ENCODE measurements around the gene SMIM12.
A peak's percentile ranks its signal among the peaks of the same experiment; 100 is the strongest.

SMIM12 gene, protein sequence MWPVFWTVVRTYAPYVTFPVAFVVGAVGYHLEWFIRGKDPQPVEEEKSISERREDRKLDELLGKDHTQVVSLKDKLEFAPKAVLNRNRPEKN

DNA sequence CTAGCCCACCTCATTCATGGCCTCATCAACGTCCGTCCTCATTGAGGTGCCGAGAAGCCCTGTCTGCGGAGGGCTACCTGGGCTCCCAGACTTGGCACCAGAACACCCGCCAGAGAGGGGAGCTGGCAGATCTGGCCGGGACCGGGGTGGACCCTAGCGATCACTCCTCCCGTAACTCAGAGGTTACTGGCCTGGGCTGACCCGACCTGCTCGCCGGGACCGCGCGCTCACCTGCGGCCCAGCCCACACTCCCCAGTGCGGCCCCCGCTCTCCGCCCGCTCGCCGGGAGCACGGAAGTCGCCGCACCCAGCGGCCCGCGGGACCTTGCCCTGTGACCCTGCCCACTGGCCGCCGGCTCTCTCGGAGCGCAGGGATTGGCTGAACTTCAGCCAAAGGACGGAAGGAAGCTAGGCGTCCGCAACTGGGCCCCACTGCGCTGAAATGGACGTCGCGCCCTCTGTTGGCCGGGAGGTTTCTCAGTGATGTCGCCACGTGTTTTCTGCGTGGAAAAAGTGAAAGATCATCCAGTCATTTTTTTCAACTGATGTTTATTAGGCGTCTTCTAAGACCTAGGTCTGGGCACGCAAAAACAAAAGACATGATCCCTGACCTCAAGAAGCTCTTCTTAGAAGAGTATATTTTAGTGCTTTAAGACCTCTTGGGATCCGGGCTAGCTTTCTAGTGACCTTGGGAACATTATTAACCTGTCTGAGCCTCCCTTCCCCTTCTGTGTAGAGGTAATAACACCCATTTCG lies at the start of gene SMIM12:
Gene SMIM12, minus strand, starts transcription at position 304 of the 755 bp plus-strand sequence. CDS start 3,772 bp downstream, outside the sequence.
- TF ChIP-seq, protein P1, sequence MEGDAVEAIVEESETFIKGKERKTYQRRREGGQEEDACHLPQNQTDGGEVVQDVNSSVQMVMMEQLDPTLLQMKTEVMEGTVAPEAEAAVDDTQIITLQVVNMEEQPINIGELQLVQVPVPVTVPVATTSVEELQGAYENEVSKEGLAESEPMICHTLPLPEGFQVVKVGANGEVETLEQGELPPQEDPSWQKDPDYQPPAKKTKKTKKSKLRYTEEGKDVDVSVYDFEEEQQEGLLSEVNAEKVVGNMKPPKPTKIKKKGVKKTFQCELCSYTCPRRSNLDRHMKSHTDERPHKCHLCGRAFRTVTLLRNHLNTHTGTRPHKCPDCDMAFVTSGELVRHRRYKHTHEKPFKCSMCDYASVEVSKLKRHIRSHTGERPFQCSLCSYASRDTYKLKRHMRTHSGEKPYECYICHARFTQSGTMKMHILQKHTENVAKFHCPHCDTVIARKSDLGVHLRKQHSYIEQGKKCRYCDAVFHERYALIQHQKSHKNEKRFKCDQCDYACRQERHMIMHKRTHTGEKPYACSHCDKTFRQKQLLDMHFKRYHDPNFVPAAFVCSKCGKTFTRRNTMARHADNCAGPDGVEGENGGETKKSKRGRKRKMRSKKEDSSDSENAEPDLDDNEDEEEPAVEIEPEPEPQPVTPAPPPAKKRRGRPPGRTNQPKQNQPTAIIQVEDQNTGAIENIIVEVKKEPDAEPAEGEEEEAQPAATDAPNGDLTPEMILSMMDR (IDR thresholded peaks at IDR 0.05; ENCODE audit: low read depth, low read length) = peak; percentile 75
- peak within 1 kb of the TSS; percentile 95 for H3K4me3 ChIP-seq (ENCODE audit: low read depth, low read length)

DNA sequence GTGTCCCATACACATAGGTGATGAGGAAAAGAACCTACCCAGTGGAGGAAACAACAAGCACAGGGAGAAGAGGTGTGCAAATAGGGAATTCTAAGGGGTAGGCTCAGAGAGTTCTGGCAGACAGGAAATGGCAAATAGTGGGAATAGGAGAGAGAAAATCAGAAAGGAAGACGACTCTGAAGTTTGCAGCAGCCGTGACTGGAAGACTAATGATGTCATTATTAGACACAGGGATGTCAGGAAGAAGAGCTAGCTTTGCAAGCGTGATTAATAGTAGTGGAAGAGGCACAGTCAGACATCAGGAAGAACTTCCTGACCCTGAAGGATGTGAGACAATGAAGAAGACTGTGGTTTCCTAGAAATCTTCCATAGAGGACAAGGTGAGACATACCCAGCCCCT lies 48.8 kb upstream of the SMIM12 start:
- TF ChIP-seq, protein P1 (IDR thresholded peaks at IDR 0.05; ENCODE audit: low read depth, low read length) = no peak

DNA sequence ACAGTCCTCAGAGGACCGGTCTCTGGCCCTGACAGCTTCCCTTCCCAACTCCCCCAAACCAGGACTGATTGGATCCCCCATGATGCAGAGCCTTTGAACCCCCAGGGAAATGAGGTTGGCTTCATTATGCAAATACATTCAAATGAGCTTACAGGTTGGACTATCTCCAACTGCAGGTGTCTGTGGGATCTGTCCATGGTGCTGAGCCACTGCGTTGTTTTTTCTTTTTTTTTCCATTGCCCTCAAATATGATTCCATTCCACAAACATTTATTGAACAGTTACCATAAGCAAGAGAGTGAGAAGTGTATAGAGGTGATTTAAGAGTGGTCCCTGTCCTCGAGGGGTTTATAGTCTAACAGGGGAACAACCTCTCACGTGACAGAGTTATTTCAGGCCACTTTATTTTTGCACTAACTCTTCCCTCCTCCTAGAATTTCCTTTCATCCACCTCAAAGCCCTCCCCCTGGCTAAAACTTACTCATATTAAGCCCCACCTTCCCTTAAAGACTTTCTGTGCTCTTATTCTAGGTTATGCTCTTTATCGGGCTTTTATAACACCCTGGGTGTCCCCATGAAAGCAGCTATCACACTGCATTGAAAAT lies 48.0 kb upstream of the SMIM12 start:
- H3K4me3 ChIP-seq (ENCODE audit: low read depth, low read length) = no peak overlapping the region
- TF ChIP-seq, protein P1 (IDR thresholded peaks at IDR 0.05; ENCODE audit: low read depth, low read length) = no peak

More for the DNA sequence above, 48.8 kb upstream of the SMIM12 start:
- H3K4me3 ChIP-seq (ENCODE audit: low read depth, low read length) = no peak overlapping the region

DNA sequence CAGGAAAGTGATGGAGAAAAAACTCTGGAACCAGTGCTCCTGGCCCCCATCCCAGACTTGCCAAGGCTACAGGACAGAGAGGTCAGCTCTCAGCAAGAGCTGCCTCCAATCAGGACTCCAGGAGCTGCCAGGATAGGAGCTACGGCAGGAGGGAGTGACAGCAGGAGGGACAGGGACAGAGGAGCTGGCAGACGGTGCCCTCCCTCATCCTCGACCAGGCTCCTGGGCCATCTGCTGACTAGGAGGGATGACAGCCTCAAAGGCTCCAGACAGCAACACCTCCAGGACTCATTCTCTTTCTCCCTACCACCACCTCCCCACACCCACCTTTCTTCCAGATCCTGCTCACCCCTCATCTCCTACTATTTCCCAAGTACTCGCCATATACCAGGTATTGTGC lies 47.2 kb upstream of the SMIM12 start:
- TF ChIP-seq, protein P1 (IDR thresholded peaks at IDR 0.05; ENCODE audit: low read depth, low read length) = no peak
- no peak overlapping the region for H3K4me3 ChIP-seq (ENCODE audit: low read depth, low read length)

DNA sequence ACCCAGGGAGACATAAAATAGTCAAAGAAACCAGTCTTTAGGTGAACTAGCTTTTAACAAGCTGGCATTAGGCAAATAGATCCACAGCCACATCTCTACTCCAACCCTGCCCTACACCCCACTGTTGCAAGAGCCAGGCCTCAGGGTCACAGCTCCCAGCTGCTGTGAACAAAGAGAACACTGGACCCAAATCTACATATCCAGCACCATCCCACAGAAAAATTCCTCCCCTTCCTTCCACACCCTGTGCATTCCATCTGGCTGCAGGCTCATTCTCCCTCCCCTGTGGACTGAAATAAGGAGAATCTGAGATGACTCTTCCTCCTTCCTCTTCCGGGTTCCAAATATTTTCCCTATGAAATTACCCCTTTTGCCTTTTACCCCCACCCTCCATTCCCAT lies 46.7 kb upstream of the SMIM12 start:
- no peak overlapping the region for H3K4me3 ChIP-seq (ENCODE audit: low read depth, low read length)
- TF ChIP-seq, protein P1 (IDR thresholded peaks at IDR 0.05; ENCODE audit: low read depth, low read length) = no peak

DNA sequence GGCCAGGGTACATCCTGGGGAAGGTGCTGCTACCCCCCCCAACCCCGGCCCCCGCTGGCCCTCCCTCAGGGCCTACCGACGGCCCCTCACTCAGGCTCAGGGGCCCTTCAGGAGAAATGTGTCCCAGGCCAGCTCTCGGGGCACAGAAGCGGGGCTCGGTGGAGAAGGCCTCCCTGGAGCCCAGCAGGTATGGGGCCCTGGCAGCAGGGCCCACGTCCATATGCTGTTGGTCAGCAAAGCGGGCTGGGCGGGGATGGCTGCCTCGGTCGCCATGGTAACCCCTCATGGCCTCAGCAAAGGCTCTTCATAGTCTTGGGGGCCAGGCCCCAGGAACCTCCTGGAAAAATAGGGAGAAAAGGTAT lies 45.5 kb upstream of the SMIM12 start:
- TF ChIP-seq, protein P1 (IDR thresholded peaks at IDR 0.05; ENCODE audit: low read depth, low read length) = no peak
- H3K4me3 ChIP-seq (ENCODE audit: low read depth, low read length) = no peak overlapping the region
